ENCODE results near the gene DUOXA2.
"Not testable (repeated sequence)": the region's sequence is repeated elsewhere in the genome, so short reads cannot be mapped to it uniquely, and the experiment has no call there.

The DUOXA2 gene

GRCh38 chr15:45118131-45118588 lies 4.0 kb downstream of the DUOXA2 start:
- peak; percentile 92 for DNase-seq

GRCh38 chr15:45118996-45119395 lies 4.9 kb downstream of the DUOXA2 start:
- no peak for DNase-seq

DNA sequence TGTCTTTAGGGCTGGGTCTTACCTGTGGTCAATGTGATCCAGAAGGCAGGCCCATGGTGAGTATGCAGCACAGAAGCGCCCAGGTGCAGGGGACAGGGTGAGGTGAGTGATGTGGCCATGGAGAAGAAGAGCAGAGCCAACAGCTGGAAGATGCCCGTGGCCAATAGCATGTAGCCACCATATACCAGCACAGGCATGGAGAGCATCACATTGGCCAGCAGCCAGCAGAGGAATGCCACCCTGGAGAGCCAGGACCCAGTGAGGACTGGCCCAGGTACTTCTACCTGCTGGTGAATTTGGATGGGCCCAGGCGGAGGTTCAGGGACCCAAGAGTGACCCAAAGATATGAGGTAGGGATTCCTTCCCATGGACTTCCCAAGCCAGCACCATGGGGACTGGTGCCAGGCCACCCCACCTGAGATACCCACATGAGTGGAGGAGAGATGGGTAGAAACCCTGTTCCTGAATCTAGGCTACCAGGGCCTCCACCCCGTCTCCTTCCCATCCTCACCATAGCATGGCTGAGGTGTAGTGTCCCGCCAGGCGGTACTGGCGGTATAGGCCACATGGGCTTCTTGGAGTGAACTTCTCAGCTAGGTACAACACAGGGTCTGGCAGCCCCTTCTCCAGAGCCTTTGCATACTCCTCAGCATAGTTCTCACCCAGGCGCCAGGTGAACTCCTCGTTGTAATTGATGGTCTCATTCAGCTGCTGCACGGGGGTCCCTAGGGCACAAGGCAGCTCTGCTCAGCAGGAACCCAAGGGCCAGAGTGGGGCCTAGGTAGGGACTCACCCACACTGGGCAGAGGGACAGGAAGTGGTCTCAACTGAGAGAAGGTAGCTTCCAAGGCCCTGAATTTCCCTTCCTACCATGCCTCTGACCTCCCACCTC lies 6.2 kb downstream of the DUOXA2 start:
- no peak for DNase-seq

DNA sequence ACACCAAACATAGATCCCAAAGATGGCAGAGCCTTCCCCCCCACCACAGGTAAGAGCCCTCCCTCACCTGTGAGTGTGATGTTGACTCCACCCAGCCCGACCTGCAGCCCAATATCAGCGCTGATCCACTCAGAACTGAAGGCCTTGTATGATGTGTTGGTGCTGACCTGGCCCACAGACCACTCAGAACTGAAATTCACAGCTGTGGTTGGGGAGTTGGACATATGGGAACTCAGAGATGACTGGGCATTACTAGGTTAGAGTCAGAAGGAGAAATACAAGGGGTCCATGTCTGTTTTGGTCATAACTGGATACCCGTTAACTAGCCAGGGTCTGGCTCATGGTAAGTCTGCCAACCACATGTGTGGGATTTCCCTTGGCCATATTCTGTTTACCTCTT lies 6.9 kb downstream of the DUOXA2 start:
- DNase-seq: no peak

- DNase-seq: no peak
These were observed 7.7 kb downstream of the DUOXA2 start for GRCh38 chr15:45121706-45122417.

GRCh38 chr15:45122719-45123118 lies 8.6 kb downstream of the DUOXA2 start:
- no peak for DNase-seq

- DNase-seq: no peak
These were observed 9.3 kb downstream of the DUOXA2 start for GRCh38 chr15:45123397-45123796.

- peak; percentile 13 for DNase-seq
These were observed 12.5 kb downstream of the DUOXA2 start for GRCh38 chr15:45126535-45127158.

DNA sequence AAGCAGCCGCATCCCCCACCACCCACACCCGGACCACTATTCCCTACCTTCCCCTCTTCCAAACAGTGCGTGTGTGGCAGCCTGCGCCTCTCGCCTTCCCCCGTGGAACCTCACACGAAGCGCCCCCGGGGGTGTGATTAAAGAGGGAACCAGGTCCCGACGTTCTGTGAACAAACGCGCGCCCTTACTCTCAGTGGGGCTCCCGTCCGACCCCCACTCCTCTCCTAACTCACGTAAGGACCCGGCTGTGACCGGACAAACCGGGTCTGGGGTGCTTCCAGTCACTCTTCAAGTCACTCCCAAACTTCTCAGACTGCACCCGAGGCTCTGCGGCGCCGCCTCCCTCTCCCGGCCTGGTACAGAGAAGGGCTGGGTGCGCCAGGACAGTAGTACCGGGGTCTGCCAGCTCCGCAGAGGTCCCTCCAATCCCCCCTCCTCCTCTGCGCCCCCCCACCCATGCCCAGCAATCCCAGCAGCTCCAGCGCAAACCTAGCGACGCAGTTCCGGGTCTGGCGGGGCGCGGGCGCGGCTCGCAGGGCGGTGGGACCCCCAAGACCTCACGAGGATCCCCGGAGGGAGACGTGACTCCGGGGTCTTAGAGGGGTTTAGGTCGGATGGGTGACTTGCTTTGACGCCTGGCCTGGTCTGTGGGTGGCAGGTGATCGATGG lies 15.0 kb downstream of the DUOXA2 start:
- DNase-seq: no peak

- no peak for DNase-seq
These were observed 15.6 kb downstream of the DUOXA2 start, which contains the start of the genes DUOX1 and DUOXA1 for GRCh38 chr15:45129651-45130129. Gene DUOX1, plus strand, starts transcription at chr15:45129994. Its CDS starts 1,973 bp downstream, at chr15:45131967. Gene DUOXA1, minus strand, starts transcription at chr15:45129879. Its CDS starts 6,865 bp downstream, at chr15:45123014.

DNA sequence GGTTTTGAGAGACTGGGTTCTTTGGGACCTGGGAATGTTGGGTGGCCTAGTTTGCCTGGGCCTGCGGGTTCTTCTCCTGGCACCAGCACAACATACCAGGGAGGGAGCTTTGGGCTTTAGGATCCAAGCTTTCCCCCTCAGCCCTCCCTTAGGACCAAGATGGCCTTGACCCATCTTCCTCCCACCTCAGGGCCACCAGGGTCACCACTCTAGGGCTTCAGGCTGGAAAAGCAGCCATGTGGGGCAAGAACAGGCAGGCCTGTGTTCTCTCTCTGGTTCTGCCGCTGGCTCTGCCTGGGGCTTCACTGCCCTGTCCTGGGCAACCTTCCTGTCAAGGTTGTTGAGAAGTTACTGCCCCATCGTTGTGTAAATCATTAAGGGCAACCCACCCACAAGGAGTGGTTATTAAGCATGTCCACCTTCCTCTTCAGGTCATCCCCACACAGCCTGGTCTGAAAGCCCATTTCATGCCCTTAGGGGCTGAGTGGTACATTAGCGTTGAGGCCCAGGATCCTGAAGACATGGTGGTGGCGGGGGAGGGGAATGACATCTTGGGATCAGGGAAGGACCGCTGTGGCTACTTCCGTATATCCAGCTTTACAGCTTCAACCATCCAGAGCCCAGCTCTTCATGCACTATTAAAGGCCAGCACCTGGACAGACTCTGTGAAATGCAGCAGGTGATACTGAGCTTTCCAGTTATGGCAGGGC lies 16.3 kb downstream of the DUOXA2 start:
- DNase-seq: no peak

GRCh38 chr15:45131510-45131909 lies 17.4 kb downstream of the DUOXA2 start:
- no peak for DNase-seq

GRCh38 chr15:45132844-45133560 lies 18.9 kb downstream of the DUOXA2 start:
- DNase-seq: no peak

GRCh38 chr15:45133561-45133920 lies 19.4 kb downstream of the DUOXA2 start:
- no peak for DNase-seq

- DNase-seq: no peak
These were observed 19.9 kb downstream of the DUOXA2 start for GRCh38 chr15:45134046-45134445.

GRCh38 chr15:45134682-45135604 lies 20.8 kb downstream of the DUOXA2 start:
- no peak for DNase-seq

DNA sequence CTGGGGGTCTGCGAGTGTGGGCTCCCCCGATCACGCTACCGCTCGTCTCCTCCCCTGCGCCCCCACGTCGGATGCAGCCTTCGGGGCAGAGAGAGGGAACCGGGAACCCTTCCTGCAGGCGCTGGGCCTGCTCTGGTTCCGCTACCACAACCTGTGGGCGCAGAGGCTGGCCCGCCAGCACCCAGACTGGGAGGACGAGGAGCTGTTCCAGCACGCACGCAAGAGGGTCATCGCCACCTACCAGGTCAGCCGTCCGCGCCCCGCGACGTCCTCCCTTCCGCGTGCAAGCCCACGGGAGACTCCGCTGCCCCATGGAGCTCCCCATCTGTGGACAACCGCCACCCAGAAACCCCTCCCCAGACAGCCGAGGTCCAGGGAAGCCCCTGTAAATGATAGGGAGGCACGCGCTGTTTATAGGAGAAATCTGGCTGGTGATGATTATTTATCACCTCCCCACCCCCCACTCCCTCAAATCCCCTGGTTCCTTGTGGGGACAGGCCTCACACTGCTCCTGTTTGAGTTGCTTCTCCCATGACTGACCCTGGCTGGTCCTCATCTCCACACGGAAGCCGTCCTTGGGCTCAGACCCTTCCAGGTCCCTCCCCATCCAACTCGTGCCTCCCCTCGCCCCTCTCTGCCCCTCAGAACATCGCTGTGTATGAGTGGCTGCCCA lies 21.7 kb downstream of the DUOXA2 start:
- DNase-seq: not testable (repeated sequence)

- DNase-seq: no peak
These were observed 22.2 kb downstream of the DUOXA2 start for GRCh38 chr15:45136378-45136764.

DNA sequence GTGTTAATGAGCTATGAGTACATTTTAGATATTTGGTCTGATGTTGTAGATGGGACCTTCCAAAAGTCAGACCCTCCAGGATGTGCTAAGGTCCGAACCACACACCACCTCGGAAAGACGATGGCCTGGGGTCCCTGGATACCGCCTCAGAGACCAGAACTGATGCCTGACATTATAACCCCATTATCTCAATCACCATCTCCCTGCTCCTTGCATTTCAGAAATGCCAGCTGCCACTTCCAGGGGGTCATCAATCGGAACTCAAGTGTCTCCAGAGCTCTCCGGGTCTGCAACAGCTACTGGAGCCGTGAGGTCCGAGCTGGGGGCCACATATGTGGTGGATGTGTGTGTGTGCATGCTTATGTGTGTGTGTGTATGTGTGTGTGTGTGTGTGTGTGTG lies 23.6 kb downstream of the DUOXA2 start:
- no peak for DNase-seq

Data from COR-L47 (cell line).